ENCODE results near the gene CAMK2A.

CAMK2A gene

DNA sequence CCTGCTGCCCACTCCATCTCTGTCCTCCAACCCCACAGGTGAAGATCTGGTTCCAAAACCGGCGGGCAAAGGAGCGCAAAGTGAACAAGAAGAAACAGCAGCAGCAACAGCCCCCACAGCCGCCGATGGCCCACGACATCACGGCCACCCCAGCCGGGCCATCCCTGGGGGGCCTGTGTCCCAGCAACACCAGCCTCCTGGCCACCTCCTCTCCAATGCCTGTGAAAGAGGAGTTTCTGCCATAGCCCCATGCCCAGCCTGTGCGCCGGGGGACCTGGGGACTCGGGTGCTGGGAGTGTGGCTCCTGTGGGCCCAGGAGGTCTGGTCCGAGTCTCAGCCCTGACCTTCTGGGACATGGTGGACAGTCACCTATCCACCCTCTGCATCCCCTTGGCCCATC is 106.1 kb downstream of the CAMK2A start:
- no peak for DNase-seq

DNA sequence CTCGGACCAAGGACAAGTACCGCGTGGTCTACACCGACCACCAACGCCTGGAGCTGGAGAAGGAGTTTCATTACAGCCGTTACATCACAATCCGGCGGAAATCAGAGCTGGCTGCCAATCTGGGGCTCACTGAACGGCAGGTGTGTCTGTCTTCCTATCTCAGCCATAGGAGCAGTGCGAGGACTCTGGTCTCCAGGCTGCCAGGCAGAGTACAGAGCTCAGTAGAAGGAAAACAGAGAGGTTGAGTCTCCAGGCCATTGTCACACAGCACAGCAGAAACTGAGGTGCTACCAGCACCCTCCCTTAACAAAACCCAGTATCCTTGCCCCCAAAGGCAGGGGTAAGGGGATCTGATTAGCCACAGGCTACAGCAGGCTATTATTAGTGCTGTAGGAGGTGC is 106.8 kb downstream of the CAMK2A start:
- no peak for DNase-seq

DNA sequence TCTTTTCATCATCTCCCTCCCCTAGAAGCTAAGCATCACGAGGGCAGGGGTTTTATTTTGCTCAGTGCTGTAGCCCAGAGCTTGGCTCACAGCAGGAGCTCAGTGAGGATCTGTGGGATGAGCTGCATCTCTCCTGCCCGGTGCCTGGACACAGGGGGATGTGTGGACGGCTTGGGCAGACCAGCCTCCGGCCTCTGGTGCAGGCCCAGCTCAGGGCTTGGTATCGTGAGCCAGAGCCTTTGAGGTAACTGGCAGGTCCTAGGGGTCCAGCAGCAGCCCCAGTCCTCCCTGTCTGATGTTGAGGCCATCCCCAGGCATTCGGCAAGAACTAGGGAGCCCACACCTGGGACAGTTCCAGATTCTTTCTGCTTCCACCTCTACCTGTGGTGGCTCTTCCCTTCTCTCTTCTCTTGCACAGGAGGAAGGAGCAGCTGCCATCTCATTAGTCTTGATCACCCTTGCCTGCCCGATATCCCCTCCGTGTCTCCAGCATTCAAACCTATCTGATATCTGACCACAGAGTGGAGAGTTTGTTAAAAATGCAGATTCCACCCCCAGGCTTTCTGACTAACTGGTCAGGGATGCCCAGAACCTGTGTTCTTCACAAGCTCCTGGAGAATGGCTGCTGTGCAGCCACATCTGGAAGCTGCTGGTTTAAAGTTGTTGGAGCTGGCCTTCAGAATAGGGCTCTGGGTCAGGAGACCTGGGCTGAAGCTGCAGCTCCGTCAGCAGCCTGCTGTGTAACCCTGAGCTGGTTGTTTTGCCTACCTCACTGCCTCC is 107.6 kb downstream of the CAMK2A start:
- DNase-seq = no peak

DNA sequence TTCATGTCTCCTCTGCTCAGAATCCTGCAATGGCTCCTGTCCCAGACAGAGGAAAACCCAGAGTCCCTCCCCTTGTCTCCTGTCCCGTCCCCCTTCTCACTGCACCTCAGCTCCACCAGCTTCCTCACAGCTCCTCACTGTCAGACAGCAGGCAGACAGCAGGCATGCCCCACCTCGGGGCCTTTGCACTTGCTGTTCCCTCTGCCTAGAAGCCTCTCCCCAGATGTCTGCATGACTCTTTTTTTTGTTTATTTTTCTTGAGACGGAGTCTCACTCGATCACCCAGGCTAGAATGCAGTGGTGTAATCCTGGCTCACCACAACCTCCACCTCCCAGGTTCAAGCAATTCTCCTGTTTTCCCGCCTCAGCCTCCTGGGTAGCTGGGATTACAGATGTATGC is 108.5 kb downstream of the CAMK2A start:
- no peak for DNase-seq

DNA sequence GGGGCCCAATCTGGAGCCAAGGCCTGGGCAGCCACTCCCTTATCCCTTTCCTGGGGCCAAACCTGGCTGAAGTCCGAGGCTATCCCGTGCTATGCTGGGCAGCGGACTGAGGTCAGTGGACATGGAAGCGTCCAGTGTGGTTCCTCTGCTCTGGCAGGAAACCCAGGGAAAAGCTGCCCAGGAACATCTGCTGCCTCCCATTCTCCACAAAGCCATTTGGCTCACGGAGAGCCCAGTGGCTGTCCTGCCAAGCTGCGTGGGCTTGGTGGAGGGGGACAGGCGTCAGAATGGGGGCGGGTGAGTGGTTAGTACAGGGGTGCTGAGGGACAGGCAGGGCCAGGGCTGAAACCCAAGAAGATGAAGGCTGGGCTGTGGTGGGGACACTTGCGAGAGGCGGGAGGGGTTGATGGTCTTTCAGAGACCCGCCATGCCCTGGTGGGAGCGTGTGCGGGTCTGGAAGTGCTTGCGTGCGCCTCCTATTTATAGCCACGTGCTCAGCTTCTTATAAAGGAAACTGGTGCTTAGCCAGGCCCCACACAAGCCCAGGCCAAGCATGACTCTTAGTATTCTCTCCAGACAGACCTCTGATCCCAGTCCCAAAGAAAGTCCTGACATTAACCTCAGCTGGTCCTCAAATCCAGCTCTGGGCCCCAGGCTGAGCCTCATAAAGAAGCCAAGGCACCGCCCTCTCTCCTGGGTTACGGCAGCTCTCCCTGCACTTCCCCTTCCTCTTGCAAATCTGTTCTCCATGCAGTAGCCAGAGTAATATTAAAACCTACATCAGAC is 109.1 kb downstream of the CAMK2A start:
- DNase-seq = no peak

DNA sequence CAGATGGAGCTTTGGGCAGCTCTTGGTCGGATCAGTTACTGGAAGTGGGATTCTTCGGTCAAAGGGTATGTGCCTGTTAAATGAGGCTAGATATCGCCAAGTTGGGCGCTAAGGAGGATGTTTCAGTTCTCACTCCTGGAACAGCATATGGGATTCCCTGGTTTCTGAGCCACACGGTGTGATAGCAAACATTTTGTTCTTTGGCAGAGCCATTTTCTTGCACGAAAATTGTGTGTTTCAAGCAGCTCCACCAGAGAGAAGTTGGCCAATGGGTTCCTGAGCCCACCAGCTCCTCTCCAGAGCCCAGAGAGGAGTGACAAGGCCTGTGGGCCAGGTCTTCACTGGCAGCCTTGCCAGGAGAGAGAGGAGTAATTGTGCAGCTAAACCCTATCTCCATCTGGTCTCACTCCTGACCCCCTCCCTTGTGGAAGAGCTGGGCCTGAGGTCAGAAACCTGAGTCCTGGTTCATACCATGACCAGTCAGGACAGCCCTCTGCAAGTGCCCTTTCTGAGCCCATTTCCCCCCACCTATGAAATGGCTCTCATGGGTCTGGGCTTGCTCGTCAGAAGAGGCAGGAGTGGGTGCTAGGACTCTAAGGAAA is 110.5 kb downstream of the CAMK2A start:
- no peak for DNase-seq

DNA sequence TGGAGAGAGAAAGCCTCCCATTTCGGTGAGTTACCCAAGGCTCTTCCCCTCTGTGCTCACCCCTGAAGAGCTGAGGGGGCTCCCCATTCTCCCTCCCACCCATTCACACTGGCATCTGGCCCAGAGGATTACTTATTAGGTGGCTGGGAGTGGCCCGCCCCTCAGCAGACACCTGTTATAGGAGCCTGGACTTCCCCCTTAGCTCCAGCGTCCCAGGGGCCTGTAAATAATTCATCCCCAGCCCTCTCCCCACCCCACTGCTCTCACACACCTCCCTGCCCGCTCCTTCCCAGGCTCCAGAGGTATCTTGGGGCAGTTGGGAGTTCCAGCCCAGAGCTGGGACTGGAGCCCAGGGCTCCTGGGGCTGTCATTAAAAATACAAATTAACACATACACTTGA is 111.3 kb downstream of the CAMK2A start:
- no peak for DNase-seq

DNA sequence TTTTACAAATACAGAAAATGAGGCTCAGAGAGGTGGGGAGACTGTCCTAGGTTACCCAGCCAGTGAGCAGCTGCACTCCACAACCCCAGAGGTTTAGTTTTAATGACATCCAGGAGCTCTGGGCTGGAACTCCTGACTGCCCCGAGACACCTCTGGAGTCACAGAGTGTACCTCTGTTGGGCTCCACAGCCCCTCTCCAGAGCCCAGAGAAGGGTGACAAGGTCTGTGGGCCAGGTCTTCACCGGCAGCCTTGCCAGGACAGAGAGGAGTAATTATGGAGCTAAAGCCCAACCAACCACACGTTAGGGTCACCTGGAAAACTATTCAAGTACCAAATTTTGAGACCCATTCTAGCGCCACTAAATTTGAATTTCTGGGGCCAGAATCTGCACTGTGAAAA is 111.9 kb downstream of the CAMK2A start:
- DNase-seq = no peak

DNA sequence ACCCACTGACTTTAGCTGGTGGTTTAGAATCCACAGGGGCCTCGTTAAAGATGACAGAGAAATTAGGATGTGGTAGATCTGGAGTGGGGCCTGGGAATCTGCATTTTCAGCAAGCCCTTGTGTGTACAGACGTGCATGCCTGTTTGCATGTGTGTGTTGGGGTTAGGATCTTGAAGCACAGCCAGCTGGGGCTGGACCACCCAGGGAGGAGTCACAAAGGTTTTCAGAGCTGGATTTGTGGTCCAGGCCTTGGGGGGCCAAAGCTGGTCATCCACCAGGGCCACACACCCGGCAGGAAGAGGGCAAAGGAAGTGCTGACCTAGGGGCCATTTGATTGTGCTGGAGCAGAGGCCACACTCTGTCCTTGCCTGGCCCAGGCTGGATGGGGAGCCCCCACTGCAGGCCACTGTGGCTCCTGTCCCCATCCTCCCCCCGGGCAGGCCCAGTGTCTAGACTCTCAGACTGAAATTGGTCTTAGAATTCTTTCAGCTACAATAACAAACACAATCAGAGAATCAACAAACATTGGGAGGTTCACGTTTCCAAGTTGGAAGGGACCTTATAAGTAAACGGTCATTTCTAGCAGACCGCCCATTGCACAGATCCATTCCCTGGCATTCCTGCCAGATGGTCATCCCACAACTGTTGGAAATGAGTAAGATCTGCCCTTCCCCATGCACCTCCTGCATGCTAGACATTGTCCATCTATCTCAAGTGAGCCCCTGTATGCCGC is 112.7 kb downstream of the CAMK2A start:
- DNase-seq = no peak

DNA sequence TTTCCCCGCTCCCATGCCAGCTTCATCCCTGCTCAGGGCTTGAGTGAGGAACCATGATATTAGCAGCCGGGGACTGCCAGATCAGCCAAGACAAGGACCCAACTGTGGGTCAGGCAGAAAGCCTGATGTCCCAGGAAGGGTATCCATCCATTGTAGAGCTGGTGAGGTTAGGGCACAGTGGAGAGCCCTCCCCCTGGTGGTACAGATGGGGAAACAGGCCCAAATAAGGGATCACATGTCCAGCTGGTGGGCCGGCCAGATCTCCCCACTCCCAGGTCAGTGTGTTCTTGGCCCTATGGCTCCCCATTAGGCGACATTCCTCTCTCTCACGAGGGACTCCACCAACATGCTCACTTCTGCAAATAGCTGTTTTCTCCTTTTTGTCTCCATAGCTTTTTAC is 114.0 kb downstream of the CAMK2A start:
- DNase-seq = no peak

DNA sequence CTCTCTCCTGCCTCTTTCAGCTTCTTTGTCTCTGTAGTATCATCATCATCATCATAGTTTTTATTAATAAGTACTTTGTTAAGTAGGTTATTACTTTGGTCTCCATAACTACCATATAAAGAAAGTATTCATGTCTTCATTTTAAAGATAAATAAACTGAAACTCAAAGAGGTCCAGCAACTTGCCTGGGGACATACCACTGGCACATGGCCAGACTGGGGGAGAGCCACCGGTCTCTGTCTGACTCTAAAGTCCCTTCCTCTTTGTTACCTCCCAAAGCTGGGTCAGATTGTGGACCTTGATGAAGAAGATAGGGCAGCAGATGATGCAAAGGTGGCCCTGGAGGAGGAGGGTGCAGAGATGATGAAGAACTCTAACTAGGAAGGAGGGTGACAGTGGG is 114.5 kb downstream of the CAMK2A start:
- DNase-seq = no peak

DNA sequence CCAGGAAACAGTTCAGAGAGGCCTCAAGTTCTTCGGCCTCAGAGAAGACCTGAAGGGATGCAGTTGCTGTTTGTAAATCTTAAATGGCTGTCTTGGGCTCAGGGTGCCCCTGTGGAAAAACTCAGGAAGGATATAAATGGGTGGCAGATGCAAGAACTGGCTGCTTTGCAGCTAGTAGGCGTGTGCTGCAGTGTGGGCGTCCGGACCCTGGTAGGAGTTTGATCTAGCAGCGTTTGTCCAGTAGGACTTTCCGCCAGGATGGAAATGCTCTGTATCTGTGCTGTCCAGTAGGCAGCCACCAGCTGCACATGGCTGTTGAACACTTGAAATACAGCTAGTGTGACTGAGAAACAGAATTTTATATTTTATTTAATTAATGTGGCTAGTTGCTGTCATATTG is 115.3 kb downstream of the CAMK2A start:
- no peak for DNase-seq

DNA sequence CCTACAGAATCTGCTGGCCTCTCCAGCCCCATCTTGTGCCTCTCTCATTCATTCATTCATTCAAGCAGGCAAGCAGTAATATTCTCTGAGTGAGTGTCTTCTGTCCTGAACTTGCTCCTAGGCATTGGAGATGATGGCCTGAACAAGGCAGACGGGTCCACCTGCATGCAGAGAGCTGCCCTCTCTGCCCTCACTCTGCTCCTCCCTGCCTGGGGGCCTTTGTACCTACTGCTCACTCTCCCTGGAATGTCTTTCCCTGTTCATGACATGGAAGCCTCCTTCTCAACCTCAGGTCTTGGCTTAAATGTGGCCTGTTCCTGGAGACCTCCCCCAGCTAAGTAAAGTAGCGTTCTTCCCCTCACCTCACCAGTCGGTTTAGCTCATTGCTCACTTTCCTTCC is 116.4 kb downstream of the CAMK2A start:
- no peak for DNase-seq

DNA sequence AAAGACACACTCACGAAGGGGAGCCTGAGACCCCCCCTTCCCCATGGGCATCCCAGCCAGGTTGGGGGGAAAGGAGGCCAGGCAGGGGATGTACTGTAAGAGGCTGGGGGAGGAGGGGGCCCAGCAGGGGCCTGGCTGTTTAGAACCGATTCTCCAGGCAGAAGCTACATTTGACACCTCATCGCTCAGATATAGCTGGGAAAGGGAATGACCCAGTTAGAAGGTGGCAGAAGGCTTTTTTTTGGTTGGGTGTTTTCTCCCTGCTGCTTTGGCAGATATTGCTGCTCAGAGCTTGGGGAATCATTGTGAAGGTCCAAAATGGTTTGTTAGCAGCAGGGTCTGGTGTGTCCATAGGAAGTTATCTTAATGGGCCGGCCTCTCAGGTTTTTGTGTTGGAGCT is 117.0 kb downstream of the CAMK2A start:
- DNase-seq = no peak

DNA sequence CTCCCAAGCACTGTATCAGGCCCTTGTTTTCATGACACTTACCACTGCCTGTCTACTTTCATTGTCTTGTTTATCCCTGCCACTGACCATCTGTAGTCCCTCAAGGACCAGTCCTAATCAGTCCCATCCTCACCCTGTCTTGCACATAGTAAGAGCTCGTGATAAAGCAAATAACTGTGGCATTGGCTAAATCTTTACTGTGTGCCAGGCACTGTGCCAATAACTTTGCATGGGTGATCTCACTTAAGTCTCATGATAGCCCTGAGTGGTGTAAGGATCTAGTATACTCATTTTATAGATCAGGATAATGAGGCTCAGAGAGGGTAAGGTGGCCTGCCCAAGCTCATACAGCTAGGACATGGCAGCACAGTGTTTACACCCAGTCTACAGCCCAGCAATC is 117.4 kb downstream of the CAMK2A start:
- DNase-seq = no peak

Measured in NCI-H1930 (cell line).